ENCODE data around the gene TNFSF9.

Gene TNFSF9

GRCh38 chr19:6530386-6531162 is at the start of gene TNFSF9:
TNFSF9 (plus strand) TSS chr19:6531026; CDS start chr19:6531037, 11 bp downstream.
- peak; percentile 89 for DNase-seq (ENCODE audit: low spot score)

GRCh38 chr19:6481541-6482342 is 49.1 kb upstream of the TNFSF9 start, which contains the start of gene DENND1C:
DENND1C (minus strand) TSS chr19:6481787; CDS start chr19:6481695, 92 bp downstream.
- DNase-seq (ENCODE audit: low spot score): no peak

- no peak for DNase-seq (ENCODE audit: low spot score)
Measured at GRCh38 chr19:6482343-6482686, 48.5 kb upstream of the TNFSF9 start.

- no peak for DNase-seq (ENCODE audit: low spot score)
Measured at GRCh38 chr19:6483235-6483634, 47.6 kb upstream of the TNFSF9 start.

GRCh38 chr19:6484230-6484629 is 46.6 kb upstream of the TNFSF9 start:
- no peak for DNase-seq (ENCODE audit: low spot score)

- no peak for DNase-seq (ENCODE audit: low spot score)
Measured at GRCh38 chr19:6484831-6485230, 46.0 kb upstream of the TNFSF9 start.

- DNase-seq (ENCODE audit: low spot score): no peak
Measured at GRCh38 chr19:6489278-6490061, 41.4 kb upstream of the TNFSF9 start.

- DNase-seq (ENCODE audit: low spot score): no peak
Measured at GRCh38 chr19:6490134-6490533, 40.7 kb upstream of the TNFSF9 start.

- no peak for DNase-seq (ENCODE audit: low spot score)
Measured at GRCh38 chr19:6491802-6492592, 38.8 kb upstream of the TNFSF9 start.

GRCh38 chr19:6494438-6495036 is 36.3 kb upstream of the TNFSF9 start:
- DNase-seq (ENCODE audit: low spot score): no peak

GRCh38 chr19:6495947-6496346 is 34.9 kb upstream of the TNFSF9 start:
- DNase-seq (ENCODE audit: low spot score): no peak

- DNase-seq (ENCODE audit: low spot score): no peak
Measured at GRCh38 chr19:6498294-6499036, 32.4 kb upstream of the TNFSF9 start.

GRCh38 chr19:6499052-6499790 is 31.6 kb upstream of the TNFSF9 start:
- no peak for DNase-seq (ENCODE audit: low spot score)

GRCh38 chr19:6500837-6501739 is 29.7 kb upstream of the TNFSF9 start:
- DNase-seq (ENCODE audit: low spot score): no peak

- DNase-seq (ENCODE audit: low spot score): no peak
Measured at GRCh38 chr19:6501740-6502648, 28.8 kb upstream of the TNFSF9 start, which contains the start of gene TUBB4A. TUBB4A (minus strand) TSS chr19:6502309; CDS start chr19:6502212, 97 bp downstream.

- DNase-seq (ENCODE audit: low spot score): no peak
Measured at GRCh38 chr19:6503407-6504201, 27.2 kb upstream of the TNFSF9 start.
